ENCODE data around the gene XKR7.

XKR7 gene

DNA sequence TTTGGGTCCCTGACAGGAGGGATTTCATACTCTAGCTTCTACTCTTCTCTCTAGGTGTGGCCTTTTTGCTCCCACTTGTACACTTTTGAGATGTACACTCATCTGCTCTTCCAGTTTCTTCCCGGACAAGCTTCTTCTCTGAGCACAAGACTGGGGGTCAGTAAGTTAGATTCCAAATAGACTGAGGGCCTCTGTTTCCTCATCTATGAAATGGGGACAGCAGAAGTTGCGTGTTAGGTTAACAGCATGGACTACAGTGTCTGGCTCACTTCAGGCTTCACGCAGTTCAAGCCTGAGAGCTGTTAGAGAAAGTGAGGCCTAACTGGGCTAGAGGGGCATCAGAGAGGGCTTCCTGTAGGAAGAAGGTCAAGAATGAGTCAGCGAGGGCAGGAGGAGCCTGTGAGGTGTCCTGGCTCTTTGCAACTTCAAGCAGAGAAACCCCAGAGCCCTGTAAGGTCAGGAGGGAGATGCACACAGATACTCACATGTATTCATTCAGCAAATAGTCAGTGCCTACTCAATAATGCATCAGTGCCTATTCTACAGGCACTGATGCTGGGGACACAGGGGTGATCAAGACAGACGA, 20.6 kb downstream of the XKR7 start:
- Histone ChIP-seq H3K27me3 (ENCODE audit: insufficient read depth, low read depth, severe bottlenecking) (no peaks in the 10 kb centered on the region), H3K4me3 (ENCODE audit: low read depth, low read length) (no peak overlapping the region), H3K27ac (no peak overlapping the region), H3K9me3 (ENCODE audit: severe bottlenecking) (no peaks in the 10 kb centered on the region), H3K36me3 (peaks cover 8% of the 10 kb centered on the region)
- TF ChIP-seq CTCF (IDR thresholded peaks at IDR 0.05; ENCODE audit: low read depth, low read length) = no peak
- DNase-seq = no peak

DNA sequence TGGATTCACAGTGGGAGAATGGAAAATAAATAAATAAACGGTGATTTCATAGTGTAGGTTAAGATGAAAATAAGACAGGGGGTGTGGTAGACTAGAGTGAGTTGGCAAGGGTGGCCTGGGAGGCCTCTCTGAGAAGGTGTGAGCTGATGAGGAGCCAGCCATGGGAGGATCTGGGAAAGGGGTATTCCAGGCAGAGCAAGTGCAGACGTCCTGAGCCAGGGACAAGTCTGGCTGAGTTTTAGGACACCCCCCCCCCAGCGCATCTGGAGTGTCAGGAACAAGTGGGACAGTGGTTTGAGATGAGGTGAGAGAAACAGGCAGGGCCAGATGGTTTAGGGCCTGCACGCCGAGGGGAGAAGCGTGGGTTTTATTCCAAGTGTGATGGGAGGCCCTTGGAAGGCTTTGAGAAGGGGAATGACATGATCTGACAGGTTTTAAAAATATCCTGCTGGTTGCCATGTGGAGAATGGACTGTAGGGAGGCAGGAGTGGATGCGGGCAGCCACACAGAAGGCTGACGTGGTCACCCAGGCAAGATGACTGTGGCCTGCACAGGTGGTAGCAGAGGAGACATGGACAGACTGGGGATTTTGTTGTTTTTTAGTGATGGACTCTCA, 21.2 kb downstream of the XKR7 start:
- Histone ChIP-seq H3K36me3 (peaks cover 8% of the 10 kb centered on the region), H3K27ac (no peak overlapping the region), H3K4me3 (ENCODE audit: low read depth, low read length) (no peak overlapping the region), H3K27me3 (ENCODE audit: insufficient read depth, low read depth, severe bottlenecking) (no peaks in the 10 kb centered on the region), H3K9me3 (ENCODE audit: severe bottlenecking) (no peaks in the 10 kb centered on the region)
- no peak for TF ChIP-seq CTCF (IDR thresholded peaks at IDR 0.05; ENCODE audit: low read depth, low read length)
- no peak for DNase-seq

DNA sequence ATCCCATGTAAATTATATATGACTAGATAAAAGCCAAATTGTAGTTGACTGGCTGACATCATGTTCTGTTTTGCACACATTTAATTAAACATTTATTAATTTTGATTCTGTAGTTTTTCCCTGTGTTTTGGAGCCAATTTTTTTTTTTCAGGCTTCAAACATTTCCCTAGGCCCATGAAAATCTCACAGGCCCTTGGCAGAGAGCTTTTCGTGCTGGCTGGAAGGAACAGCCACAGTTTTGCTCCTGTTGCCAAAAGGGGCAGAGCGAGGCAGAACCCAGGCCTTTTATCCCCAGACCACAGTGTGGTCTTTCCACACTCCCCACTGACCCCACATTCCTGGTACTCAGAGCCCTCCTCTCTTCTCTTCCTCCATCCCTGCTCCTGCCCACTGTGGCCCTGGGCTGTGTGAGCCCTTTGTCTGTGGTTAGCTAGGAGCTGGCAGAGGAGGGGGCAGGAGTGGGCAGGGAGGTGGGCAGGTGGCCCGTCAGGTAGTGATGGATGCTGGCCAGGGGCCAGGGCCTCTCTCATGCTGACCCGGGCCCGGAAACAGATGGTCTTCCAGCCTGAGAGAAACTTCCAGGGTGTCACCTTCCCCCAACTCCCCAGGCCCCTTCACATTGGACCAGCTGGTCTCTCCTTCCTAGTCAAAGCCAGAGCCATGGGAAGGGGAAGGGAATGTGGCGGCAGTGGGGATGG, 22.8 kb downstream of the XKR7 start:
- TF ChIP-seq CTCF (IDR thresholded peaks at IDR 0.05; ENCODE audit: low read depth, low read length) = no peak
- no peaks in the 10 kb centered on the region for H3K9me3 ChIP-seq (ENCODE audit: severe bottlenecking)
- H3K4me3 ChIP-seq (ENCODE audit: low read depth, low read length) = no peak overlapping the region
- H3K27ac ChIP-seq = peak overlapping the region; percentile 51
- no peaks in the 10 kb centered on the region for H3K27me3 ChIP-seq (ENCODE audit: insufficient read depth, low read depth, severe bottlenecking)
- peaks cover 8% of the 10 kb centered on the region for H3K36me3 ChIP-seq
- peak; percentile 71 for DNase-seq

GRCh38 chr20:31991339-31991705, 23.4 kb downstream of the XKR7 start:
- Histone ChIP-seq H3K9me3 (ENCODE audit: severe bottlenecking) (no peaks in the 10 kb centered on the region), H3K36me3 (peaks cover 8% of the 10 kb centered on the region), H3K27me3 (ENCODE audit: insufficient read depth, low read depth, severe bottlenecking) (no peaks in the 10 kb centered on the region), H3K27ac (peak overlapping the region; percentile 51), H3K4me3 (ENCODE audit: low read depth, low read length) (no peak overlapping the region)
- DNase-seq = no peak
- no peak for TF ChIP-seq CTCF (IDR thresholded peaks at IDR 0.05; ENCODE audit: low read depth, low read length)

- peaks cover 15% of the 10 kb centered on the region for H3K36me3 ChIP-seq
- H3K4me3 ChIP-seq (ENCODE audit: low read depth, low read length) = no peak overlapping the region
- no peak for DNase-seq
- no peak overlapping the region for H3K27ac ChIP-seq
- no peak for TF ChIP-seq CTCF (IDR thresholded peaks at IDR 0.05; ENCODE audit: low read depth, low read length)
- H3K27me3 ChIP-seq (ENCODE audit: insufficient read depth, low read depth, severe bottlenecking) = no peaks in the 10 kb centered on the region
- H3K9me3 ChIP-seq (ENCODE audit: severe bottlenecking) = no peaks in the 10 kb centered on the region
These were observed 24.1 kb downstream of the XKR7 start for GRCh38 chr20:31992086-31992485.

All from WERI-Rb-1 (cell line).